ENCODE measurements around the gene MED28.

DNA sequence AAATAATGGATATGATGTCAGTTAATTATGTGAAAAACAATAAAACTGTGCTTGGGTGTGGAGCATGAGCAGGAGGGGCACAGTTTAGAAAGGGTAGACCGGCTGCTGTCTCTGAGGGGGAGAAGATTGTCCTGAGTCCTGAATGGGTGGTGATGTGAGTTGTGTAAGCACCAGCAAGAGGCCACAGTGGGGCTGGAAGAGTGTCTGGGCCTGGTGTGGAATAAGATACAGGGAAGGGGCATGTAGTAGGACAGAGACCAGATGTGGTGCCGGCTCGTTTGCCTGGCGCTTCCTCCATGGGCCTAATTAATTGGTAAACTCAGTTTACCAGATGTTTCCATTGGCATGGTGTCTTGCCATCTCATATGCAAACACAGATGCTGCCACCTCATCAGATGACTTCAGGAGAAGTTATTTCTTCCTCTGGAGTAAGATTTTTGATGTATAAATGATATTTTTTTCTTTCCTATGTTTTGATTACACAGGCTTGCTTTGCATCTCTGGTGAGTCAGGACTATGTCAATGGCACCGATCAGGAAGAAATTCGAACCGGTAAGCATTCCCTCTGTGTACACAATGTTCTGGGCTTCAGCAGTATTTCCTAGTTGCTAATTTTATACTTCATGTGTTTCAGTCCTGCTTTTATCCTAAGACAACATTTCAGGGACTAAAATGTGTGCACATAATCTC lies 5.1 kb downstream of the MED28 start:
- TF ChIP-seq, protein P1, sequence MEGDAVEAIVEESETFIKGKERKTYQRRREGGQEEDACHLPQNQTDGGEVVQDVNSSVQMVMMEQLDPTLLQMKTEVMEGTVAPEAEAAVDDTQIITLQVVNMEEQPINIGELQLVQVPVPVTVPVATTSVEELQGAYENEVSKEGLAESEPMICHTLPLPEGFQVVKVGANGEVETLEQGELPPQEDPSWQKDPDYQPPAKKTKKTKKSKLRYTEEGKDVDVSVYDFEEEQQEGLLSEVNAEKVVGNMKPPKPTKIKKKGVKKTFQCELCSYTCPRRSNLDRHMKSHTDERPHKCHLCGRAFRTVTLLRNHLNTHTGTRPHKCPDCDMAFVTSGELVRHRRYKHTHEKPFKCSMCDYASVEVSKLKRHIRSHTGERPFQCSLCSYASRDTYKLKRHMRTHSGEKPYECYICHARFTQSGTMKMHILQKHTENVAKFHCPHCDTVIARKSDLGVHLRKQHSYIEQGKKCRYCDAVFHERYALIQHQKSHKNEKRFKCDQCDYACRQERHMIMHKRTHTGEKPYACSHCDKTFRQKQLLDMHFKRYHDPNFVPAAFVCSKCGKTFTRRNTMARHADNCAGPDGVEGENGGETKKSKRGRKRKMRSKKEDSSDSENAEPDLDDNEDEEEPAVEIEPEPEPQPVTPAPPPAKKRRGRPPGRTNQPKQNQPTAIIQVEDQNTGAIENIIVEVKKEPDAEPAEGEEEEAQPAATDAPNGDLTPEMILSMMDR (IDR thresholded peaks at IDR 0.05; ENCODE audit: low read length): no peak
- TF ChIP-seq EZH2phosphoT487 (IDR thresholded peaks at IDR 0.05; ENCODE audit: low read length): no peak

All from MM.1S (cell line).